ENCODE data around the gene HMGB3. TPM values are rescaled to one million over a fixed set of nuclear protein-coding genes. Genes with fewer than 3 reads are reported as not detected.

HMGB3 gene
- total RNA-seq, 1 experiment from 2014 or later, result 95.0 TPM

- no peak for ATAC-seq
- Histone ChIP-seq H3K36me3 (ENCODE audit: low read depth, low read length) (no peaks in the 10 kb centered on the region), H3K4me1 (ENCODE audit: insufficient read depth, low read length) (no peaks in the 10 kb centered on the region), H3F3A (ENCODE audit: low read length, unreplicated experiment) (no peaks in the 10 kb centered on the region), H3K4me2 (ENCODE audit: low read length) (no peak overlapping the region), H3K79me2 (ENCODE audit: low read length) (no peaks in the 10 kb centered on the region), H3K27me3 (ENCODE audit: low read length) (no peaks in the 10 kb centered on the region), H3K9me2 (replicated peaks; ENCODE audit: low read length) (no peaks in the 10 kb centered on the region), H3K9ac (ENCODE audit: low read length) (no peak overlapping the region), H3K27ac (ENCODE audit: low read length) (no peak overlapping the region), H3K4me3 (ENCODE audit: low read length) (no peak overlapping the region), H2AFZ (ENCODE audit: low read length) (no peak overlapping the region), H3K9me3 (ENCODE audit: low read length) (no peaks in the 10 kb centered on the region), H4K20me1 (ENCODE audit: low read length) (no peaks in the 10 kb centered on the region)
- ChIA-PET CTCF (no interaction called here), POLR2A (ENCODE audit: unreplicated experiment) (no interaction called here)
- DNase-seq, result no peak
- intact Hi-C loops (cut with micrococcal nuclease), result no loop called here
- TF ChIP-seq EZH2phosphoT487 (IDR thresholded peaks at IDR 0.05; ENCODE audit: borderline replicate concordance, low read length), result no peak
- TF ChIP-seq, protein P1, sequence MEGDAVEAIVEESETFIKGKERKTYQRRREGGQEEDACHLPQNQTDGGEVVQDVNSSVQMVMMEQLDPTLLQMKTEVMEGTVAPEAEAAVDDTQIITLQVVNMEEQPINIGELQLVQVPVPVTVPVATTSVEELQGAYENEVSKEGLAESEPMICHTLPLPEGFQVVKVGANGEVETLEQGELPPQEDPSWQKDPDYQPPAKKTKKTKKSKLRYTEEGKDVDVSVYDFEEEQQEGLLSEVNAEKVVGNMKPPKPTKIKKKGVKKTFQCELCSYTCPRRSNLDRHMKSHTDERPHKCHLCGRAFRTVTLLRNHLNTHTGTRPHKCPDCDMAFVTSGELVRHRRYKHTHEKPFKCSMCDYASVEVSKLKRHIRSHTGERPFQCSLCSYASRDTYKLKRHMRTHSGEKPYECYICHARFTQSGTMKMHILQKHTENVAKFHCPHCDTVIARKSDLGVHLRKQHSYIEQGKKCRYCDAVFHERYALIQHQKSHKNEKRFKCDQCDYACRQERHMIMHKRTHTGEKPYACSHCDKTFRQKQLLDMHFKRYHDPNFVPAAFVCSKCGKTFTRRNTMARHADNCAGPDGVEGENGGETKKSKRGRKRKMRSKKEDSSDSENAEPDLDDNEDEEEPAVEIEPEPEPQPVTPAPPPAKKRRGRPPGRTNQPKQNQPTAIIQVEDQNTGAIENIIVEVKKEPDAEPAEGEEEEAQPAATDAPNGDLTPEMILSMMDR (conservative IDR thresholded peaks at IDR 0.05; ENCODE audit: low read depth, low read length), result no peak
- TF ChIP-seq EZH2 (IDR thresholded peaks at IDR 0.05; ENCODE audit: low read length, unreplicated experiment), result no peak
- BruUV-seq (replicated peaks), result no TSS peak
These were observed 32.5 kb downstream of the HMGB3 start for GRCh38 chrX:151015684-151016083.

DNA sequence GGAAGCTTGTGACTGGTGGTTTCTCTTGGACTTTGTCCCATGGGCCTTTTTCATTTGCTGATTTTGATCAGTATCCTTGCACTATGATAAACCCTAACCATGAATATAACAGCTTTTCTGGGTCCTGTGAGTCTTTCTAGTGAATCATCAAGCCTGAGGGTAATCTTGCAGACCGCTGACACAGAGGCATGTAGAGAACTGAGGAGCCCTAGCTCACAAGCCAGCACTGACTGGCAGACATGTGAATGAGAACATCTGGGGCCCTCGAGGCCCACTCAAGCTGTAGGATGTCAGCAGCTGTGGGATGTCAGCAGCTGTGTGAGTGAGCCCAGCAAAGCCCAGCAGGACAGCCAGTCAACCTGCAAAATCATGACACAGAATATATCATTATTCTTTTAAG is 36.7 kb downstream of the HMGB3 start:
- POLR2A ChIA-PET (ENCODE audit: unreplicated experiment), result no interaction called here

GRCh38 chrX:151030845-151031244 is 47.7 kb downstream of the HMGB3 start:
- H3K9ac ChIP-seq (ENCODE audit: low read length), result no peak overlapping the region
- ATAC-seq, result no peak
- H2AFZ ChIP-seq (ENCODE audit: low read length), result no peak overlapping the region
- H3K4me2 ChIP-seq (ENCODE audit: low read length), result no peak overlapping the region
- peak overlapping the region; percentile 28; the same call in 1 of the 2 replicates for H3K27ac ChIP-seq (ENCODE audit: low read length)
- ChIA-PET CTCF (no interaction called here), POLR2A (ENCODE audit: unreplicated experiment) (no interaction called here)
- no peak for TF ChIP-seq EZH2phosphoT487 (IDR thresholded peaks at IDR 0.05; ENCODE audit: borderline replicate concordance, low read length)
- TF ChIP-seq, protein P1 (conservative IDR thresholded peaks at IDR 0.05; ENCODE audit: low read depth, low read length), result no peak
- TF ChIP-seq EZH2 (IDR thresholded peaks at IDR 0.05; ENCODE audit: low read length, unreplicated experiment), result no peak
- no peaks in the 10 kb centered on the region for H3K79me2 ChIP-seq (ENCODE audit: low read length)
- no peaks in the 10 kb centered on the region for H3K36me3 ChIP-seq (ENCODE audit: low read depth, low read length)
- H3K4me3 ChIP-seq (ENCODE audit: low read length), result no peak overlapping the region
- peaks cover 15% of the 10 kb centered on the region for H3K4me1 ChIP-seq (ENCODE audit: insufficient read depth, low read length)
- no peaks in the 10 kb centered on the region for H3F3A ChIP-seq (ENCODE audit: low read length, unreplicated experiment)
- peak; percentile 9 for DNase-seq
- H4K20me1 ChIP-seq (ENCODE audit: low read length), result no peaks in the 10 kb centered on the region
- intact Hi-C loops (cut with micrococcal nuclease), result no loop called here
- H3K27me3 ChIP-seq (ENCODE audit: low read length), result peaks cover 9% of the 10 kb centered on the region
- BruUV-seq (replicated peaks), result no TSS peak
- no peaks in the 10 kb centered on the region for H3K9me3 ChIP-seq (ENCODE audit: low read length)
- H3K9me2 ChIP-seq (replicated peaks; ENCODE audit: low read length), result no peaks in the 10 kb centered on the region

More for the DNA sequence above, 36.7 kb downstream of the HMGB3 start:
- DNase-seq (peak; percentile 13), ATAC-seq (no peak)
- Histone ChIP-seq H3K36me3 (ENCODE audit: low read depth, low read length) (no peaks in the 10 kb centered on the region), H3K9me3 (ENCODE audit: low read length) (no peaks in the 10 kb centered on the region), H3K27ac (ENCODE audit: low read length) (no peak overlapping the region), H4K20me1 (ENCODE audit: low read length) (no peaks in the 10 kb centered on the region), H3K4me1 (ENCODE audit: insufficient read depth, low read length) (no peaks in the 10 kb centered on the region), H2AFZ (ENCODE audit: low read length) (no peak overlapping the region), H3K4me2 (ENCODE audit: low read length) (no peak overlapping the region), H3K79me2 (ENCODE audit: low read length) (no peaks in the 10 kb centered on the region), H3K4me3 (ENCODE audit: low read length) (no peak overlapping the region), H3K9me2 (replicated peaks; ENCODE audit: low read length) (no peaks in the 10 kb centered on the region), H3K9ac (ENCODE audit: low read length) (no peak overlapping the region), H3F3A (ENCODE audit: low read length, unreplicated experiment) (no peaks in the 10 kb centered on the region), H3K27me3 (ENCODE audit: low read length) (no peaks in the 10 kb centered on the region; the same call in 1 of the 2 replicates)
- TF ChIP-seq EZH2phosphoT487 (IDR thresholded peaks at IDR 0.05; ENCODE audit: borderline replicate concordance, low read length) (no peak), EZH2 (IDR thresholded peaks at IDR 0.05; ENCODE audit: low read length, unreplicated experiment) (no peak)
- TF ChIP-seq, protein P1 (conservative IDR thresholded peaks at IDR 0.05; ENCODE audit: low read depth, low read length), result no peak
- BruUV-seq (replicated peaks), result no TSS peak
- intact Hi-C loops (cut with micrococcal nuclease), result loop anchor here (2.0 kb wide), 1 partner anchor 27 kb away; no protein-coding TSS in a partner anchor
- CTCF ChIA-PET, result no interaction called here

All from PC-3 (cell line).